K562 (cell line): Measurements from ENCODE around the gene SERPINE3. TPM values are rescaled to one million over a fixed set of nuclear protein-coding genes. Genes with fewer than 3 reads are reported as not detected.

Source experiments
- ATAC-seq: fragments of 200-7000 bp; cut with Tn5 transposase; 3 replicates; pipeline ENCODE4 v1.9.1; 2020; ENCODE audit warnings: moderate library complexity
- BruUV-seq: library from RNA; stranded (reverse); fragments of 400-500 nt; replicated peaks from 2 replicates; lab custom pipeline; 2021; lab: Mats Ljungman, UMichigan
- CTCF ChIA-PET: fragments of 300-600 bp; formaldehyde crosslinking; extraction: SDS; loops from one replicate; lab custom pipeline; 2021; ENCODE audit warnings: low intra/inter-chr PET ratio; lab: Yijun Ruan, JAX
- POLR2A ChIA-PET: fragments of 300-600, 350-650 bp; sonication (Branson Sonifier 250); formaldehyde crosslinking; extraction: SDS; loops from one replicate; lab custom pipeline; 2021; ENCODE audit warnings: antibody characterized with exemption, inconsistent platforms; lab: Yijun Ruan, JAX
- DNase-seq, 4 experiments: peaks; one replicate each; pipeline versions ENCODE4 v3.0.0 to v3.0.0-alpha.2; 2011 to 2018; ENCODE audit warnings: low spot score in 3 of 4, mixed read lengths in 3 of 4; ENCODE audit errors: extremely low read depth in 1 of 4
- FAIRE-seq: peaks from 2 replicates; lab custom pipeline; 2011; peaks lifted over from hg19 to GRCh38; lab: Jason Lieb, UNC
- H2AFZ ChIP-seq: 2 replicates; pipeline ENCODE4 v1.6.0; 2011; ENCODE audit warnings: low read depth, low read length, control low read depth, inconsistent platforms
- H3K27ac ChIP-seq: fragments of 200-600 bp; 3 replicates; pipeline ENCODE4 v1.8.0; 2011; ENCODE audit warnings: low read depth, mild to moderate bottlenecking, control low read depth, inconsistent platforms, low read length, moderate library complexity, mixed read lengths; ENCODE audit errors: extremely low read depth
- H3K27me3 ChIP-seq, 2 experiments: fragments of 300-600 bp in 1 of 2; 2 replicates in 1 of 2; 3 replicates in 1 of 2; pipeline versions ENCODE4 v1.6.0 to v1.8.0; 2011; ENCODE audit warnings: inconsistent platforms in 2 of 2, low read length in 2 of 2, mild to moderate bottlenecking in 1 of 2, mixed read lengths in 1 of 2, moderate library complexity in 1 of 2; ENCODE audit not compliant: control insufficient read depth in 2 of 2, insufficient read depth in 2 of 2
- H3K36me3 ChIP-seq: fragments of 300-600 bp; 3 replicates; pipeline ENCODE4 v1.8.0; 2011; ENCODE audit warnings: mild to moderate bottlenecking, low read length, inconsistent platforms; ENCODE audit not compliant: control insufficient read depth, insufficient read depth
- H3K4me1 ChIP-seq, 2 experiments: fragments of 200-600 bp in 1 of 2; replicated peaks in 1 of 2; 2 replicates in 1 of 2; 3 replicates in 1 of 2; pipeline versions ENCODE4 v1.5.1 to v1.8.0; 2011; ENCODE audit warnings: inconsistent platforms in 2 of 2, low read length in 2 of 2, mild to moderate bottlenecking in 1 of 2, mixed read lengths in 1 of 2, moderate library complexity in 1 of 2; ENCODE audit not compliant: control insufficient read depth in 2 of 2, insufficient read depth in 2 of 2
- H3K4me2 ChIP-seq: 2 replicates; pipeline ENCODE4 v1.6.1; 2011; ENCODE audit warnings: low read length, control low read depth, inconsistent platforms, mixed read lengths; ENCODE audit not compliant: insufficient read depth
- H3K4me3 ChIP-seq: fragments of 200-600 bp; sonication (generic), shearing (Covaris generic); 2 replicates; pipeline ENCODE4 v1.5.1; 2016; ENCODE audit warnings: control low read depth, inconsistent platforms
- H3K79me2 ChIP-seq: fragments of 200-600 bp; 3 replicates; pipeline ENCODE4 v1.8.0; 2011; ENCODE audit warnings: low read length, inconsistent platforms; ENCODE audit not compliant: control insufficient read depth, insufficient read depth
- H3K9ac ChIP-seq, 2 experiments: 2 replicates each; pipeline versions ENCODE4 v1.6.0 to v1.6.1; 2011; ENCODE audit warnings: low read depth in 2 of 2, low read length in 2 of 2, control low read depth in 1 of 2, inconsistent platforms in 1 of 2, mild to moderate bottlenecking in 1 of 2, mixed read lengths in 1 of 2; ENCODE audit not compliant: insufficient read depth in 1 of 2
- H3K9me1 ChIP-seq: one replicate; pipeline ENCODE4 v1.6.0; 2011; ENCODE audit warnings: inconsistent platforms, mild to moderate bottlenecking, low read length, moderate library complexity; ENCODE audit not compliant: control insufficient read depth, insufficient read depth
- H3K9me3 ChIP-seq: replicated peaks from 2 replicates; pipeline ENCODE4 v1.5.1; 2011; ENCODE audit warnings: low read depth, low read length, inconsistent platforms; ENCODE audit not compliant: control insufficient read depth, insufficient read depth
- H4K20me1 ChIP-seq: replicated peaks from 2 replicates; pipeline ENCODE4 v1.6.1; 2011; ENCODE audit warnings: low read length, inconsistent platforms, mixed read lengths; ENCODE audit not compliant: control insufficient read depth, insufficient read depth
- ATF1 ChIP-seq, 2 experiments: fragments of 450-650 bp in 1 of 2; IDR thresholded peaks; 2 replicates each; pipeline ENCODE4 v1.6.1; 2016; ENCODE audit warnings: missing compliant biosample characterization in 1 of 2, missing genetic modification characterization in 1 of 2
- CCNT2 ChIP-seq: IDR thresholded peaks from 2 replicates; pipeline ENCODE4 v1.6.1; 2011; ENCODE audit warnings: borderline replicate concordance, low read depth, mild to moderate bottlenecking, moderate library complexity, mixed read lengths, low read length; ENCODE audit not compliant: insufficient read length; ENCODE audit errors: extremely low read depth
- ELF2 ChIP-seq: fragments of 250-450 bp; sonication (Bioruptor Pico); IDR thresholded peaks from 2 replicates; pipeline ENCODE4 v1.5.0; 2021; ENCODE audit warnings: mild to moderate bottlenecking
- KDM5B ChIP-seq: fragments of 200-600 bp; sonication (generic); IDR thresholded peaks from 2 replicates; pipeline ENCODE4 v1.6.1; 2012; ENCODE audit warnings: low read depth, mild to moderate bottlenecking, moderate library complexity, low read length, control low read depth, inconsistent platforms; ENCODE audit not compliant: insufficient replicate concordance
- MYC ChIP-seq, 2 experiments: fragments of 250-450 bp in 1 of 2; sonication (Bioruptor Pico) in 1 of 2; IDR thresholded peaks; 2 replicates each; pipeline versions ENCODE4 v1.5.1 to v1.6.1; 2012 to 2021; ENCODE audit warnings: low read depth in 2 of 2, borderline replicate concordance in 1 of 2, improper control_type of control experiment in 1 of 2, low read length in 1 of 2, mild to moderate bottlenecking in 1 of 2, moderate library complexity in 1 of 2
- NR2C2 ChIP-seq, 2 experiments: fragments of 200-800 bp in 1 of 2; sonication (Bioruptor generic) in 1 of 2; sonication (generic) in 1 of 2; formaldehyde crosslinking in 1 of 2; IDR thresholded peaks; 2 replicates each; pipeline versions ENCODE4 v1.6.1 to v1.8.0; 2016 to 2022; ENCODE audit warnings: mild to moderate bottlenecking in 1 of 2, missing compliant biosample characterization in 1 of 2, missing genetic modification characterization in 1 of 2, missing genetic modification reagents in 1 of 2
- PHF21A ChIP-seq: fragments of 450-650 bp; IDR thresholded peaks from 2 replicates; pipeline ENCODE4 v1.6.1; 2017; ENCODE audit warnings: low read depth, borderline replicate concordance
- RFX5 ChIP-seq: IDR thresholded peaks from 2 replicates; pipeline ENCODE4 v1.6.1; 2011; ENCODE audit warnings: low read depth, mild to moderate bottlenecking, improper control_type of control experiment, low read length
- SIRT6 ChIP-seq: IDR thresholded peaks from one replicate; pipeline ENCODE4 v1.6.1; 2012; ENCODE audit warnings: low read depth, mild to moderate bottlenecking, control low read depth, inconsistent platforms, low read length, moderate library complexity
- SLC30A9 ChIP-seq: fragments of 250-450 bp; sonication (Bioruptor Pico); IDR thresholded peaks from 2 replicates; pipeline ENCODE4 v1.8.0; 2022; ENCODE audit warnings: mild to moderate bottlenecking, moderate library complexity
- SMARCB1 ChIP-seq: IDR thresholded peaks from 2 replicates; pipeline ENCODE4 v1.6.1; 2011; ENCODE audit warnings: improper control_type of control experiment, low read depth; ENCODE audit not compliant: insufficient read length
- SRSF1 ChIP-seq: fragments of 200-400 bp; formaldehyde crosslinking; IDR thresholded peaks from 2 replicates; pipeline ENCODE4 v1.6.1; 2017; ENCODE audit warnings: mild to moderate bottlenecking, low read depth, low read length, moderate library complexity
- ZBTB49 ChIP-seq: sonication (generic); formaldehyde crosslinking; IDR thresholded peaks from 2 replicates; pipeline ENCODE4 v1.8.0; 2022; ENCODE audit warnings: missing genetic modification reagents, mild to moderate bottlenecking, borderline replicate concordance
- WGBS: fragments of 100-300 bp; shearing (Covaris generic); methylation state at CpG from one replicate; pipeline ENCODE4 v1.1.6; 2016; ENCODE audit warnings: low coverage, mixed read lengths; ENCODE audit not compliant: insufficient coverage; ENCODE audit errors: missing lambda C conversion rate; 5-methylcytosine and 5-hydroxymethylcytosine counted together
- in situ Hi-C: fragments of 300-500 bp; cut with MboI; formaldehyde crosslinking; loops from 4 replicates; pipeline ENCODE4 v1.15.0; 2018; ENCODE audit warnings: inconsistent platforms, mixed read lengths
- intact Hi-C: fragments of 100-400 bp; cut with micrococcal nuclease; formaldehyde crosslinking; loops from 2 replicates; pipeline ENCODE4 v1.14.2; 2022
- polyA plus RNA-seq, 8 experiments: library from polyadenylated mRNA; depleted of rRNA in 4 of 8; stranded (reverse) in 5 of 8; unstranded in 3 of 8; fragments of >200 nt; fragmentation: Nextera tagmentation in 2 of 8; fragmentation: Illumina TruSeq in 1 of 8; extraction: Ambion mirVana in 2 of 8; extraction: Trizol in 1 of 8; gene quantifications; 2 replicates each; pipeline versions ENCODE4 v1.2.1 to v1.2.3, GENCODE V29; 2011 to 2014; ENCODE audit warnings: inconsistent platforms in 1 of 8, missing spikeins in 1 of 8
- total RNA-seq, 7 experiments: library from RNA; depleted of rRNA in 6 of 7; stranded (reverse); fragments of >200 nt in 6 of 7; fragmentation: Illumina TruSeq in 2 of 7; extraction: Trizol in 2 of 7; gene quantifications; 2 replicates each; pipeline versions ENCODE4 v1.2.1 to v1.2.3, GENCODE V29; 2011 to 2021; ENCODE audit warnings: low replicate concordance in 1 of 7

The SERPINE3 gene
- total and polyA plus RNA-seq, 9 of the 15 experiments (the other 6 are each of a cell fraction or from before 2014, with no cell fraction given) = not detected

DNA sequence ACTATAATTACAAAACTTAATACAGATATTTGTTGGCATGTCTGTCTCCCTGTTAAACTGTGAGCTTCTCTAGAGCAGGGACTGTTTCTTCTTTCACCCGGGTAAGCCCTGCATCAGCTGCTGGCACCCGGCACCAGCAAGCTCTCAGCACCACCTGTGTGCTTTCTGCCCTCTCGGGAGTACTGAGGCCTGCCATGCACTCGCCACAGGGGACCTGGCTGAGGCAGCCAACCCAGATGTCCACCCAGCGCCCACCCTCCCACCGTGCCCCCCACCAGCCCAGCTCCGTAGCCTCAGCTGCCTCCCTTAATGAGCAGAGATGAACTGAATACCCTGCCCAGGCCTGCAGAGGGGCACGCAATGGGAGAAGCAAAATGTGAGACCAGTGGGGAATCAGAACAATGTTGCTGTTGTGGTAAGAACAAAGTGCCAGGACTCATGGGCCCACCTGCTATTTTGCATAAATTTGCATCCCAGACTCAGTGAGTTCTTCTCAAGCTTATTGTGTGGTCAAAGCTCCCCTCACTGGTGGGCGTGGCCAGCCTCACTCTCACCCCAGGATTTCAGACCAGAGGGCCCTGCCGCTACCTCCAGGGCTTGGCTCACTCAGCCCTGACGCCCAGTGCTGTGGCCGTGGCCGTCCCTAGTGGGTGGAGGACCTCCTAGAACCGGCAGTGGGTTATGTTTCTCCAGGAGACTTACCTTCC, 14.6 kb upstream of the SERPINE3 start:
- no peak for ATAC-seq
- no peaks in the 10 kb centered on the region for H3K9me1 ChIP-seq
- BruUV-seq = no TSS peak

DNA sequence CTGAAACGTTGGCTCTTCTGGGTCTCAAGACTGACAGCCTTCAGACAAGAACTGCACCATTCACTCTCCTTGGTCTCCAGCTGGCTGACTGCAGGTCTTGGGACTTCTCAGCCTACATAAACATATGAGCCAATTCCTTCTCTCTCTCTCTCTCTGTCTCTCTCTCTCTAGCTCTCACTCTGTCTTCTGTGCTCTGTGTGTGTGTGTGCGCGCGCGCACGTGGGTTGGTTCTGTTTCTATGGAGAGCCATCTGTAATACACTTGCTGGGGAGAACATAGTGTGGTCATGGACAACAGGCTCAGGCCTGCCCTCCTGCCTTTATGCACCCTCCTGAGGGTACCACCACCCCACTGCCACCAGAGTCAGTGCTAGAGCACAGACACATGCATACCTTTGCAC, 13.7 kb upstream of the SERPINE3 start:
- no peaks in the 10 kb centered on the region; a peak in 2 of 5 replicates for H3K4me1 ChIP-seq
- POLR2A ChIA-PET = no interaction called here
- no peaks in the 10 kb centered on the region for H3K9me1 ChIP-seq
- H3K9me3 ChIP-seq = no peaks in the 10 kb centered on the region
- intact Hi-C loops = no loop called here
- no peak overlapping the region for H3K4me3 ChIP-seq
- in situ Hi-C loops = no loop called here
- H3K79me2 ChIP-seq = no peaks in the 10 kb centered on the region
- no peak overlapping the region for H3K9ac ChIP-seq
- CTCF ChIA-PET = no interaction called here
- H4K20me1 ChIP-seq = no peaks in the 10 kb centered on the region
- peaks cover 0 to 1% of the 10 kb centered on the region in 2 experiments; a peak in 3 of 5 replicates for H3K27me3 ChIP-seq
- H3K36me3 ChIP-seq = no peaks in the 10 kb centered on the region
- no TSS peak for BruUV-seq
- no peak for FAIRE-seq
- H2AFZ ChIP-seq = no peak overlapping the region
- H3K27ac ChIP-seq = no peak overlapping the region
- WGBS = 0% methylated on average over 2 of the region's 6 CpGs
- no peak for DNase-seq
- ATAC-seq = no peak
- no peak overlapping the region for H3K4me2 ChIP-seq
- TF ChIP-seq RFX5 (no peak), SRSF1 (no peak), SLC30A9 (CRISPR knock-in tag) (no peak), ATF1 (CRISPR knock-in tag; IDR thresholded peaks at IDR 0.05) (no peak), ATF1 (tag; IDR thresholded peaks at IDR 0.05) (no peak), SIRT6 (no peak), KDM5B (no peak), NR2C2 (CRISPR knock-in tag; IDR thresholded peaks at IDR 0.05) (no peak), NR2C2 (tag; IDR thresholded peaks at IDR 0.05) (no peak), ZBTB49 (CRISPR knock-in tag) (no peak), PHF21A (no peak), ELF2 (no peak), CCNT2 (no peak), SMARCB1 (no peak)

More for the DNA sequence above, 14.6 kb upstream of the SERPINE3 start:
- DNase-seq (no peak), FAIRE-seq (no peak)
- H3K9ac ChIP-seq = no peak overlapping the region
- WGBS = 0% methylated on average over 8 of the region's 14 CpGs
- intact Hi-C loops (no loop called here), in situ Hi-C loops (no loop called here)
- H3K4me2 ChIP-seq = no peak overlapping the region
- no peaks in the 10 kb centered on the region for H3K79me2 ChIP-seq
- H3K27me3 ChIP-seq = peaks cover 0 to 11% of the 10 kb centered on the region in 2 experiments; a peak in 3 of 5 replicates
- CTCF ChIA-PET = no interaction called here
- no peak overlapping the region for H3K4me3 ChIP-seq
- POLR2A ChIA-PET = no interaction called here
- no peaks in the 10 kb centered on the region for H4K20me1 ChIP-seq
- H3K36me3 ChIP-seq = no peaks in the 10 kb centered on the region
- no peaks in the 10 kb centered on the region; a peak in 1 of 5 replicates for H3K4me1 ChIP-seq
- TF ChIP-seq MYC (IDR thresholded peaks at IDR 0.05; ENCODE audit: low read depth, low read length) = no peak
- no peak for TF ChIP-seq MYC (CRISPR knock-in tag; IDR thresholded peaks at IDR 0.05; ENCODE audit: borderline replicate concordance, low read depth)
- no peak overlapping the region for H2AFZ ChIP-seq
- no peak overlapping the region for H3K27ac ChIP-seq
- H3K9me3 ChIP-seq = no peaks in the 10 kb centered on the region
